Right lobe of liver (tissue), 6 donors: ENCODE data around the gene PAK6. TPM values are rescaled to one million over a fixed set of nuclear protein-coding genes. Genes with fewer than 3 reads are reported as not detected.

ENCODE experiments used
- ATAC-seq, 4 donors: fragments of 200-7000 bp; cut with Tn5 transposase; one replicate each; pipeline ENCODE4 v1.9.1; 2020; ENCODE audit warnings: mild to moderate bottlenecking in 4 of 4, moderate library complexity in 4 of 4
- DNase-seq, 3 donors: peaks; one replicate each; pipeline ENCODE4 v3.0.0-alpha.2; 2020
- H3K27ac ChIP-seq, 3 donors: fragments of 200-600 bp; one replicate each; pipeline ENCODE4 v1.8.0; 2022
- H3K27me3 ChIP-seq, 2 donors: fragments of 200-600 bp; one replicate each; pipeline ENCODE4 v1.8.0; 2022
- H3K36me3 ChIP-seq, 4 donors: fragments of 200-600 bp; sonication (generic) in 1 of 4; one replicate each; pipeline versions ENCODE4 v1.5.1 to v1.8.0; 2017 to 2022; ENCODE audit warnings: control low read depth in 1 of 4
- H3K4me1 ChIP-seq, 4 donors: fragments of 200-600 bp; sonication (generic) in 1 of 4; one replicate each; pipeline versions ENCODE4 v1.5.1 to v1.8.0; 2017 to 2022; ENCODE audit warnings: control low read depth in 1 of 4
- H3K4me3 ChIP-seq, 3 donors: fragments of 200-600 bp; one replicate each; pipeline ENCODE4 v1.8.0; 2022
- H3K9me3 ChIP-seq, 4 donors: fragments of 200-600 bp; sonication (generic) in 1 of 4; one replicate each; pipeline versions ENCODE4 v1.5.1 to v1.8.0; 2017 to 2022; ENCODE audit warnings: control low read depth in 1 of 4
- CTCF ChIP-seq, 4 donors: fragments of 200-600 bp in 3 of 4; fragments of 450-650 bp in 1 of 4; IDR thresholded peaks; one replicate each; pipeline versions ENCODE4 v1.5.1 to v1.8.0; 2016 to 2022; ENCODE audit warnings: antibody characterized with exemption in 4 of 4, mild to moderate bottlenecking in 2 of 4
- POLR2A ChIP-seq: fragments of 450-650 bp; IDR thresholded peaks from one replicate; pipeline ENCODE4 v1.6.1; 2017; ENCODE audit warnings: antibody characterized with exemption, mild to moderate bottlenecking
- WGBS: methylation state at CpG from one replicate; pipeline ENCODE4 v1.1.6; 2018; ENCODE audit warnings: low coverage, low lambda C conversion rate; ENCODE audit not compliant: insufficient coverage; ENCODE audit errors: missing lambda C conversion rate; 5-methylcytosine and 5-hydroxymethylcytosine counted together
- intact Hi-C, 2 donors: fragments of 100-400 bp; cut with DNase I; formaldehyde crosslinking; loops; one replicate each; pipeline versions ENCODE4 v1.11.2 to v1.14.1; 2022
- total RNA-seq, 6 experiments: library from RNA; depleted of rRNA in 2 of 6; stranded (reverse); fragments of >200 nt in 2 of 6; fragmentation: NEBNext Ultra II Directional in 3 of 6; extraction: Animal tissue kit (Norgen Biotek cat#: 25700) in 3 of 6; gene quantifications; one replicate each; pipeline versions ENCODE4 v1.1.0 to v1.2.4, GENCODE V29; 2016 to 2023
- donor health status: DM: no; HTN: yes; CAD: no.
- donor health status: DM: no; HTN: no; CAD: no.
- donor health status: DM: no; HTN: no; CAD: no.
- donor health status: DM: no; HTN: yes; CAD: no.
- donor health status: DM: no; HTN: yes; CAD: no.

The PAK6 gene
- total RNA-seq, 6 experiments from 2014 or later: 0.05 to 0.19 (median 0.10) TPM; not detected in 2

- Histone ChIP-seq H3K36me3 (no peaks in the 10 kb centered on the region), H3K4me1 (peaks cover 0 to 17% (median 0%) of the 10 kb centered on the region in 4 donors), H3K9me3 (no peaks in the 10 kb centered on the region), H3K4me3 (peak within 1 kb of the TSS; percentile 22 to 51 (median 40)), H3K27me3 (peaks cover 0 to 27% of the 10 kb centered on the region in 2 donors), H3K27ac (no peak within 1 kb of the TSS)
- WGBS: 7% methylated on average over 19 of the region's 76 CpGs
- intact Hi-C loops: no loop called here
- DNase-seq (no peak), ATAC-seq (peak in 2 of 4 donors; percentile 8)
- TF ChIP-seq CTCF (IDR thresholded peaks at IDR 0.05) (no peak), POLR2A (no peak)
Observed at GRCh38 chr15:40282869-40283614, 44.2 kb downstream of the PAK6 start, which contains the start of gene ANKRD63. Gene ANKRD63, minus strand, starts transcription at chr15:40283064. Its CDS starts 478 bp downstream, at chr15:40282586.

- 50% methylated on average over 15 of the region's 33 CpGs for WGBS
- Histone ChIP-seq H3K27me3 (peaks cover 0 to 27% of the 10 kb centered on the region in 2 donors), H3K4me1 (peaks cover 0 to 17% (median 0%) of the 10 kb centered on the region in 4 donors), H3K36me3 (no peaks in the 10 kb centered on the region), H3K4me3 (no peak overlapping the region), H3K27ac (no peak overlapping the region), H3K9me3 (no peaks in the 10 kb centered on the region)
- TF ChIP-seq POLR2A (no peak), CTCF (IDR thresholded peaks at IDR 0.05) (no peak)
- ATAC-seq (no peak), DNase-seq (no peak)
- intact Hi-C loops: no loop called here
Observed at GRCh38 chr15:40283615-40284300, 44.9 kb downstream of the PAK6 start.

DNA sequence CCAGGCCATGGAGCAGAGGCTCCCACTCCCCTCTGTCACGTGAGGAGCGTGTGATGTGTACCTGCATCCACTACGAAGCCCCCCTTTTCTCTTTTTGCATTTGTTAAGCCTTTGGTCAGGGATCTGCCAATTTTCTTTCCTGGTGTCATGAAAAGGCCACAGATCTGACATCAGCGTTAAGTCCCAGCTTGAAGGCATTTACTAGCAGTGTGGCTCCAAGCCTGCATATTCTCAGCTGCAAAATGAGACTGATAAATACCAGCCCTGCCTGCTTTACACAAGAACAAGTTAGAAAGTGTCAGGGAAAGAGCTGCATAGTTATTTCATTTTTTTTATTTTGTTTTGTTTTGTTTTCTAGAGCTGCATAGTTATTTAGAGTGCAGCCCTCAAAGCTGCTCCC lies 46.3 kb downstream of the PAK6 start:
- Histone ChIP-seq H3K4me1 (peaks cover 0 to 24% (median 0%) of the 10 kb centered on the region in 4 donors), H3K9me3 (no peaks in the 10 kb centered on the region), H3K27me3 (peaks cover 0 to 23% of the 10 kb centered on the region in 2 donors), H3K4me3 (no peak overlapping the region), H3K27ac (no peak overlapping the region), H3K36me3 (no peaks in the 10 kb centered on the region)
- no peak for ATAC-seq
- 88% methylated on average over 4 of the region's 4 CpGs for WGBS
- no peak for DNase-seq
- TF ChIP-seq CTCF (IDR thresholded peaks at IDR 0.05): no peak
- TF ChIP-seq POLR2A: no peak
- intact Hi-C loops: no loop called here

DNA sequence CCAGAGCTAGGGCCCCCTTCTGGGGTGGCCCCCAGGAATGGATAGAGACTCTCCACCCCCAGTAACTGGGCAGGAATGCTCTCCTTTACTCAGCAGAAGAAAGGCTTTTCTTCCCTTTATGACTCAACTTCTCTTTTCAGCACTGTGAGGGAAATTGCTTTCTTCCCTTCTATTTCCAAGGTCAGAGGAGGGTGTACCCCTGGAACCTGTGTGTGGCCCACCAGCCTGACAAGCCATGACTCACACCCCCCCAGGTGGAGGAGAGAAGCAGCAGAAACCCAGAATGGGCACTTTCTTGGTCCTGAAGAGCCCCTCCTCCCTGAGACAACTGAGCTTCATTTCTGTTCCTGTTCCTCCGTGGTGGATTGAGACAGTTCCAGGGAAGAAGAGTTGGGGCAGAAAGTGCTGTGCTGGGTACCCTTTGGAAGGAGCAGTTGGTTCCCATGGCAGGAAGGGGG lies 46.7 kb downstream of the PAK6 start:
- Histone ChIP-seq H3K36me3 (no peaks in the 10 kb centered on the region), H3K9me3 (no peaks in the 10 kb centered on the region), H3K4me1 (peaks cover 0 to 24% (median 0%) of the 10 kb centered on the region in 4 donors), H3K4me3 (no peak overlapping the region), H3K27me3 (peaks cover 0 to 18% of the 10 kb centered on the region in 2 donors), H3K27ac (no peak overlapping the region)
- DNase-seq: no peak
- intact Hi-C loops: no loop called here
- ATAC-seq: no peak
- TF ChIP-seq POLR2A (no peak), CTCF (IDR thresholded peaks at IDR 0.05) (no peak)
- no CpG with 5 or more reads among the region's 1 CpG for WGBS
